DND-41 (cell line): ENCODE measurements around the gene ACADS.

ENCODE experiments used
- CTCF ChIP-seq: IDR thresholded peaks from 2 replicates; pipeline ENCODE4 v1.5.1; 2012; ENCODE audit warnings: borderline replicate concordance, low read length, moderate library complexity, mild to moderate bottlenecking; ENCODE audit not compliant: poor library complexity, severe bottlenecking; ENCODE audit errors: extremely low read depth
- EZH2 ChIP-seq: IDR thresholded peaks from 3 replicates; pipeline ENCODE4 v1.6.1; 2012; ENCODE audit warnings: borderline replicate concordance, low read depth, mild to moderate bottlenecking, moderate library complexity, low read length, inconsistent platforms; ENCODE audit not compliant: severe bottlenecking

GRCh38 chr12:120748242-120748641 lies 22.6 kb downstream of the ACADS start:
- TF ChIP-seq CTCF (no peak), EZH2 (no peak)
